Hematopoietic multipotent progenitor cell treated with erythropoietin and hydrocortisone succinate and interleukin-3 and kit ligand, for 6 days (in vitro differentiated cells): ENCODE data around the gene NDC1.
A peak's percentile ranks its signal among the peaks of the same experiment; 100 is the strongest.
"Not testable (repeated sequence)": the region's sequence is repeated elsewhere in the genome, so short reads cannot be mapped to it uniquely, and the experiment has no call there.

ENCODE experiments used
- DNase-seq: peaks from one replicate; pipeline ENCODE4 v3.0.0-alpha.2; 2015

NDC1 gene

GRCh38 chr1:53837924-53838653 lies at the start of gene NDC1:
Gene NDC1 (minus strand): TSS chr1:53838296. CDS start chr1:53838261, 35 bp downstream.
- peak; percentile 99 for DNase-seq

GRCh38 chr1:53883600-53883999 lies 45.5 kb upstream of the NDC1 start:
- not testable (repeated sequence) for DNase-seq

- DNase-seq, result not testable (repeated sequence)
These were observed 43.8 kb upstream of the NDC1 start for GRCh38 chr1:53881853-53882252.

GRCh38 chr1:53878492-53879105 lies 40.5 kb upstream of the NDC1 start:
- DNase-seq, result peak; percentile 83

GRCh38 chr1:53875150-53875549 lies 37.1 kb upstream of the NDC1 start:
- not testable (repeated sequence) for DNase-seq

- DNase-seq, result no peak
These were observed 33.8 kb upstream of the NDC1 start for GRCh38 chr1:53871773-53872484.

- no peak for DNase-seq
These were observed 33.1 kb upstream of the NDC1 start for GRCh38 chr1:53871221-53871620.

GRCh38 chr1:53869454-53870117 lies 31.5 kb upstream of the NDC1 start:
- DNase-seq, result peak; percentile 40

GRCh38 chr1:53868565-53868964 lies 30.5 kb upstream of the NDC1 start:
- no peak for DNase-seq

GRCh38 chr1:53862507-53862906 lies 24.4 kb upstream of the NDC1 start:
- no peak for DNase-seq

- peak; percentile 89 for DNase-seq
These were observed 22.9 kb upstream of the NDC1 start for GRCh38 chr1:53860967-53861411.

GRCh38 chr1:53851571-53852285 lies 13.6 kb upstream of the NDC1 start:
- DNase-seq, result no peak

GRCh38 chr1:53850082-53850673 lies 12.1 kb upstream of the NDC1 start:
- no peak for DNase-seq

GRCh38 chr1:53847980-53848379 lies 9.9 kb upstream of the NDC1 start:
- no peak for DNase-seq

GRCh38 chr1:53842347-53842746 lies 4.3 kb upstream of the NDC1 start:
- DNase-seq, result no peak

- DNase-seq, result no peak
These were observed 518 bp upstream of the NDC1 start for GRCh38 chr1:53838654-53838974.

GRCh38 chr1:53837646-53837923 lies 511 bp downstream of the NDC1 start:
- DNase-seq, result peak; percentile 29

GRCh38 chr1:53835491-53835890 lies 2.6 kb downstream of the NDC1 start:
- DNase-seq, result peak; percentile 16

- DNase-seq, result no peak
These were observed 3.3 kb downstream of the NDC1 start for GRCh38 chr1:53834776-53835175.

GRCh38 chr1:53833393-53833792 lies 4.7 kb downstream of the NDC1 start:
- DNase-seq, result no peak

GRCh38 chr1:53826367-53826766 lies 11.7 kb downstream of the NDC1 start:
- peak; percentile 21 for DNase-seq

- no peak for DNase-seq
These were observed 12.8 kb downstream of the NDC1 start for GRCh38 chr1:53825306-53825705.

- DNase-seq, result peak; percentile 25
These were observed 15.2 kb downstream of the NDC1 start for GRCh38 chr1:53822931-53823330.
